ENCODE measurements around the gene TPO. TPM values are rescaled to one million over a fixed set of nuclear protein-coding genes. Genes with fewer than 3 reads are reported as not detected.

TPO gene
- total RNA-seq, 2 donors from 2014 or later: 6.0 to 6.5 TPM

DNA sequence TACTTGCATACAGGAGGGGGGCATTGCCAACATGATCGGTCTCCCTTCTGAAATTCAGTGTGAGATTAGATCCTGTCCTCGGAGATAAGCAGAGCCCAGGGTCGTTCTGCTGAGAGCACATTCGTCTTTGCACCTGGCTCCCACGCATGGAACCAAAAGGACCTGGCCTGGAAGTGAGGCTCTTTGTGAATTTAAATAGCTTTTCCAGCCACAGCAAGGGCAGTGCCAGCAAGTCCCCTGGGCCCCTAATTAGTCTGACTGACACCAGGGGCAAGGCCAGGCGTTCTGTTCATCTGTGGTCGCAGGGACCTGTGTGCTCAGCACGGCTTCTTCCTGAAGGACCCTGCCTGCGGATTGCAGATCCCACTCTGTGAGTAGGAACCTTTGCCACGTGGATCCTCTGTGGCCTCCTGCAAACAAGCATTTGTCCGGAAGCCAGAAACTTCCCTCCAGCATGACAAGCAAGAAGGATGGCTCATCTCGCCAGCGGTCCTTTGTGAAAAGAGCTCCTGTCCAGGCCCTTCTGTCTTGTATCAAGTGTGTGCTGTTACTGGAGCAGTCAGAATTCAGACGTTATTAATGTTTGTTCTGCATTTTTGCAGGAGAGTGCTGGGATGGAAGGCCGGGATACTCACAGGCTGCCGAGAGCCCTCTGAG lies 128.7 kb downstream of the TPO start:
- intact Hi-C loops (cut with DNase I): loop anchor here in 1 of 2 donors (5.0 kb wide), 1 partner anchor 1375 kb away; no protein-coding TSS in a partner anchor
- DNase-seq (ENCODE audit: low spot score): peak; percentile 64

- intact Hi-C loops (cut with DNase I): loop anchor here in 1 of 2 donors (5.0 kb wide), 1 partner anchor 1374 kb away; no protein-coding TSS in a partner anchor
- DNase-seq (ENCODE audit: low spot score): peak; percentile 53
These were observed 129.7 kb downstream of the TPO start for GRCh38 chr2:1542971-1543370.

DNA sequence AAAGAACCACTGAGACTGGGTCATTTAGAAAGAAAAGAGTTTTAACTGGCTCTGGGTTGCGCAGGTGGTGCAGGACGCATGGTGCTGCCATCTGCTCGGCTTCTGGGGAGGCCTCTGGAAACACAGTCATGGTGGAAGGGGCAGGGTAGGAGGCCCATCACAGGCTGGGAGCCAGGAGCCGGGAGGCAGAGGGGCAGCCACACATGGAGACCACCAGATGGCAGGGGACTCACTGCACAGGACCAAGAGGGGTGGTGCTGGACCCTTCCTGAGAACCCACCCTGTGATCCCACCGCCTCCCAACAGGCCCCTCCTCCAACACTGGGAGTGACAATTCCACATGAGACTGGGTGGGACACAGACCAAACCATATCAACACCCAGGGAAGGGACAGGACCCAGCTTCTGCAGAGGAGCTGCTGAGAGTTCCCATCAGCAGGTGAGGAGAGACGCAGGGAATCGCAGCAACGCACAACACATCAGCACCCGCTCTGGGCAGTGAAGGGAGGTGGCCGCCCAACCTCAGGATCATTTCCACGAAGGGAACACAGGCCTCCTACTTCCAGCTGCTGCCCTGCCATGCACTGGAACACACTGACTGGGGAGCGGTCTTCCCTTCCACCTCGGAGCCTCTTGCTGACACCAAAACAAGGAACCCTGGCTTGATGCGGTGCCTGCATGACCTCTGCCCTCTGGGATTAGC lies 130.7 kb downstream of the TPO start:
- peak; percentile 69 for DNase-seq (ENCODE audit: low spot score)
- intact Hi-C loops (cut with DNase I): loop anchor here in 1 of 2 donors (5.0 kb wide), 1 partner anchor 1373 kb away; no protein-coding TSS in a partner anchor

- DNase-seq (ENCODE audit: low spot score): no peak
- intact Hi-C loops (cut with DNase I): loop anchor here in 1 of 2 donors (5.0 kb wide), 1 partner anchor 1373 kb away; no protein-coding TSS in a partner anchor
These were observed 131.3 kb downstream of the TPO start for GRCh38 chr2:1544478-1545069.

- intact Hi-C loops (cut with DNase I): no loop called here
- DNase-seq (ENCODE audit: low spot score): no peak
These were observed 132.8 kb downstream of the TPO start for GRCh38 chr2:1546023-1546591.

DNA sequence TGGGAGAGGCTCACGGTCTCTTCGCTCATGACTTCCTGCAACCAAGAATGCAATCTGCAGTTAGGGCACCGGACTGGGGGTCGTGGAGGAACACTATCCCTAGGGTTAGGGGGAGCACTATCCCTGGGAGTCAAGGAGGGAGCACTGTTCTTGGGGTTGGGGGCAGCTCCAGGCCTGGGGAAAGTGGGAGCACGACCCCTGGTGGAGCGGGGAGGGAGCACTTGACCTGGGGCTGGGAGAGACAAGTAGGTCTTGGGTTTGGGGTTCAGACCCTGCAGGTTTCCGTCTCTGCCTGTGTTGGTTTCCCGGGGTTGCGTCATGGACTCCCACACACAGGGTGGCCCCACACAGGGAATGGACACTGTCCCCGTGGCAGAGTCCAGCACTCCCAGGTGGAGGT lies 133.6 kb downstream of the TPO start:
- no peak for DNase-seq (ENCODE audit: low spot score)
- intact Hi-C loops (cut with DNase I): loop anchor here in 1 of 2 donors (1.0 kb wide), 1 partner anchor 296 kb away; no protein-coding TSS in a partner anchor

DNA sequence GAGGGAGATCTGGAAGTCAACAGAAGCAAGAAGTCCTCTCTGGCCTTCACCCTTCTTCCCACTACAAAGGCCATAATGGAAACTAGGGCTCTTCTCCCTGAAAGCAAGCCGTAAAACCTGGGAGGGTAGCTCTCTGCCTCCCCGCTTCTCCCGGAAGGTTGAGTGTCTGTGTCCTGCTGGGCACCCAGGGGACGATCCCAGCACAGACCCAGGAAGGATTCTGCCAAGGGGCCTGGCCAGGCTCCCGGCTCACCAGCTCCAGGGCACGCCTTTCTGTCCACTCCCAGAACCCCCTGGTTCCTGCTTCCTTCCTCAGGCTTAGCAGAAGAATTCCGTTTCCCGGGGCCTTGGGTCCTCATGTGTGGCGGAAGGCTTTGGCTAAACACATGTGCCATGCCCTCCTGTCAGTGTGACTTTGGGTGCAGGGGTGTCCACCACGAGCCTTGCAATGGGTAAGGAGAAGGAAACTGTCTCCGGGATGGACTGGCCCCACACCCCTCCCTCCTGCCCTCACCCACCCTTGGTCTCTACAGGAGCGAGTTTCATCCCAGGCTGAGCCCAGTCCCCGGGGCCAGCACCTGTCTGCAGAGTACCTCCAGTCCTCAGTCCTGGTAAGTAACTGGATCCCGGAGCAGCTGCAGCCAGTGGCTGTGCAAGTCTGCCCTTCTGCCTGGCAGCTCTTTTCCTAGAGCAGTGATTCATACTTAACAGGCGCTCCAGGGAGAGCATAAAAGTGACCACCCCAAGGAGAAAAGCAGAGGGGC lies 135.8 kb downstream of the TPO start:
- intact Hi-C loops (cut with DNase I): no loop called here
- DNase-seq (ENCODE audit: low spot score): no peak

- intact Hi-C loops (cut with DNase I): no loop called here
- DNase-seq (ENCODE audit: low spot score): no peak
These were observed 136.8 kb downstream of the TPO start for GRCh38 chr2:1550076-1550475.

- no peak for DNase-seq (ENCODE audit: low spot score)
- intact Hi-C loops (cut with DNase I): no loop called here
These were observed 137.5 kb downstream of the TPO start for GRCh38 chr2:1550658-1551316.

- peak; percentile 5 for DNase-seq (ENCODE audit: low spot score)
- intact Hi-C loops (cut with DNase I): no loop called here
These were observed 138.6 kb downstream of the TPO start for GRCh38 chr2:1551905-1552304.

DNA sequence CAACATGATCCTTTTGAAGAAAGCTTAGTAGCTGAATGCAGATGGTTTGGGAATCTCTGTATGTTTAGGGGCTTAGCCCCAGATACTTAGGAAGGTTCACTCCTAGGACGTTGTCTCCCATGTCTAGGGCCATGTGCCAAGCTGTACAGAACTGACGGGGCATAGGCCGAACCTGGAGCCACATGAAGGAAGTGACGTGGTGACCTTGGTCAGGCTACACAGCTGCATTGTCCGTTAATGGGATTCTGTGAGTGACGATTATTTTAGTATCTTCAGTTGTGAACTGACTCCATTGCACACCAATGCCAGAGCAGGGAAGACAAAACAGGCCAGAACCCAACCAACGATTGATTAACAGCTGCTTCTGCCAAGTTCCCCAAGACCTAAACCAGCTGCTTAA lies 139.3 kb downstream of the TPO start:
- peak; percentile 23 for DNase-seq (ENCODE audit: low spot score)
- intact Hi-C loops (cut with DNase I): no loop called here

GRCh38 chr2:1553671-1554295 lies 140.5 kb downstream of the TPO start:
- intact Hi-C loops (cut with DNase I): no loop called here
- DNase-seq (ENCODE audit: low spot score): peak; percentile 78

DNA sequence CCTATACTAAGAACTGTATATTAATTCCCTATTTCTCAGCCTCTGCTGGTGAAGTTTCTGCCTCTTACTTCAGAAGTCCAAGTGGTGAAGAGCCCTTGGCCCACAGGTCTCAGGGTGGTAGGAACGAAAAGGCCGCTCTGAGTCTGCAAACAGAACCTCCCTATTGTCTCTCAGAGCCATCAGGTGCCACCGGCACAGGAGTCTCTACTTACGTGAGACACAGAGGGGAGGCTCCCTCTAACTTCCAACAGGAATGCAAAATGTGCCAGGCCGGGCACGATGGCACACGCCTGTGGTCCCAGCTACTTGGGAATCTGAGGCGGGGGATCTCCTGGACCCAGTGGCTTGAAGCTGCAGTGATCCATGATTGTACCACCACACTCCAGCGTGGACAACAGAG lies 143.0 kb downstream of the TPO start:
- no peak for DNase-seq (ENCODE audit: low spot score)
- intact Hi-C loops (cut with DNase I): no loop called here

- no peak for DNase-seq (ENCODE audit: low spot score)
- intact Hi-C loops (cut with DNase I): no loop called here
These were observed 143.7 kb downstream of the TPO start for GRCh38 chr2:1556776-1557466.

- intact Hi-C loops (cut with DNase I): no loop called here
- DNase-seq (ENCODE audit: low spot score): no peak
These were observed 144.2 kb downstream of the TPO start for GRCh38 chr2:1557467-1557820.

DNA sequence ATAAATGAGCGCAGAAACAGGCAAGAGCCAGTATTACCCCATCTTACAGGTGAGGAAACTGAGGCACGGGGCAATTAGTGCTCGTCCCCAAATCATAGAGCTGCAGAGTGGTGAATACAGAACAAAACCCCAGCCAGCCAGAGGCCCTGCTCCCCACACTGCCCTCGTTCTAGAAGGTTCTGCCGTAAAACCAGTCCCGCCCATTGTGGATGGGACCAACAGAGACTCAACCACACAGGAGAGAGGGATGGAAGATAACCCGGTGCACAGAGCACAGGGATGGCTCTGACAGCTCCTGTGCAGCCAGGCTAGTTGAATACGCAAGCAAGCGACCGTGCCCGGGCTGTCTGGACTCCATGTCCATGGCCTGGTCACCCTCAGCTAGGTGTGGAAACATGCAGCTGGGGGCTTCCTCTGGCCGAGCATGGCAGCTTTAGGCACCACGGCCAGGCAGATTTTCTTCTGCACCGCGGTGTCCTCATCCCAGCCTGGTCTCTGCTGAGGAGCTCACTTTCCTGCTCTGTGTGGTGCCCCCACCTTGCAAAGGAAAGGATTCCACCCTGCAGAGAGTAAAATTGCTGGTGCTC lies 146.4 kb downstream of the TPO start:
- DNase-seq (ENCODE audit: low spot score): no peak
- intact Hi-C loops (cut with DNase I): no loop called here

DNA sequence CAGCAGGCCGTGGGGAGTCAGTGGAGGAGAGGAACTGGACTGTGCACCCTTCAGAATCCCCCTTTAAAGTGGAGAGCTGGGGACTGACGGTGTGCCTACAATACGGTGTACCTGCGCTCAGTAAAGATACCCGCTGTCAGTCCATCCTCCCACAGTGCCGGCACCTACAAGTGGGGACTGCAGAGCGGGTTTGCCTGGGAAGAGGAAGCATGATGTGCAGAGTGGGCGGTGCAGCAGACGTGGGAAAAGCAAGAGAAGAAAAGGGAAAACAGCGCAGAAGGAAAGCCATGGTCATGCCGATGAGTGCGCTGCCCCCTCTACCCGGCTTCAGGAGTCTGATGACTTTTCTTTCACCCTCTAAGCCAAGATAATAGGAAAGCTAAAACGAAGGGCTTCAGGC lies 148.0 kb downstream of the TPO start:
- no peak for DNase-seq (ENCODE audit: low spot score)
- intact Hi-C loops (cut with DNase I): no loop called here
